HG03469 (cell line): ENCODE measurements around the gene MKRN2.
"Not testable (repeated sequence)": the region's sequence is repeated elsewhere in the genome, so short reads cannot be mapped to it uniquely, and the experiment has no call there.

Source experiments
- ATAC-seq: cut with Tn5 transposase; IDR thresholded peaks from one replicate; pipeline ENCODE4 v1.9.1; 2021; ENCODE audit warnings: mild to moderate bottlenecking, moderate library complexity, moderate number of reproducible peaks; ENCODE audit not compliant: unreplicated experiment

MKRN2 gene

GRCh38 chr3:12556690-12557472 lies at the start of gene MKRN2:
Gene MKRN2 (plus strand): TSS chr3:12557087. CDS start chr3:12557151, 64 bp downstream.
- ATAC-seq = peak; percentile 58

- no peak for ATAC-seq
Observed at GRCh38 chr3:12507591-12508281, 49.2 kb upstream of the MKRN2 start.

GRCh38 chr3:12508291-12508700 lies 48.6 kb upstream of the MKRN2 start:
- no peak for ATAC-seq

- ATAC-seq = no peak
Observed at GRCh38 chr3:12509466-12509865, 47.4 kb upstream of the MKRN2 start.

GRCh38 chr3:12512534-12513118 lies 44.3 kb upstream of the MKRN2 start:
- ATAC-seq = no peak

GRCh38 chr3:12513694-12514446 lies 43.0 kb upstream of the MKRN2 start:
- ATAC-seq = no peak

GRCh38 chr3:12515631-12516030 lies 41.3 kb upstream of the MKRN2 start:
- ATAC-seq = no peak

- no peak for ATAC-seq
Observed at GRCh38 chr3:12516873-12517272, 40.0 kb upstream of the MKRN2 start.

GRCh38 chr3:12518261-12519028 lies 38.4 kb upstream of the MKRN2 start:
- ATAC-seq = no peak

GRCh38 chr3:12521010-12521409 lies 35.9 kb upstream of the MKRN2 start:
- ATAC-seq = no peak

GRCh38 chr3:12522721-12523120 lies 34.2 kb upstream of the MKRN2 start:
- ATAC-seq = no peak

- no peak for ATAC-seq
Observed at GRCh38 chr3:12527757-12528143, 29.1 kb upstream of the MKRN2 start.

GRCh38 chr3:12532182-12532581 lies 24.7 kb upstream of the MKRN2 start:
- no peak for ATAC-seq

- no peak for ATAC-seq
Observed at GRCh38 chr3:12536423-12536822, 20.5 kb upstream of the MKRN2 start.

- no peak for ATAC-seq
Observed at GRCh38 chr3:12541625-12542024, 15.3 kb upstream of the MKRN2 start.

- ATAC-seq = not testable (repeated sequence)
Observed at GRCh38 chr3:12543497-12543896, 13.4 kb upstream of the MKRN2 start.

- no peak for ATAC-seq
Observed at GRCh38 chr3:12544652-12545472, 12.0 kb upstream of the MKRN2 start.

GRCh38 chr3:12545473-12545791 lies 11.5 kb upstream of the MKRN2 start, which contains the start of gene MKRN2OS:
Gene MKRN2OS (minus strand): TSS chr3:12545499. CDS start chr3:12545464, 35 bp downstream.
- ATAC-seq = no peak

GRCh38 chr3:12549971-12550760 lies 6.7 kb upstream of the MKRN2 start:
- ATAC-seq = no peak
